ENCODE results near the gene SRD5A1. TPM values are rescaled to one million over a fixed set of nuclear protein-coding genes. Genes with fewer than 3 reads are reported as not detected.

SRD5A1 gene
- total and polyA plus RNA-seq, 12 donors: 1.6 to 15.0 (median 6.7) TPM

- no peaks in the 10 kb centered on the region for H3K9me3 ChIP-seq (replicated peaks in 1 of 3)
- no peak overlapping the region for H3K4me3 ChIP-seq
- H3K4me1 ChIP-seq (replicated peaks in 1 of 2): no peaks in the 10 kb centered on the region
- no peak for TF ChIP-seq CTCF (IDR thresholded peaks at IDR 0.05)
- no peak for TF ChIP-seq POLR2A (IDR thresholded peaks at IDR 0.05)
- no peak overlapping the region for H3K27ac ChIP-seq
- WGBS, 4 donors: 79 to 94% (median 92%) methylated on average over 9 of the region's 9 CpGs
- peaks cover 0 to 98% of the 10 kb centered on the region in 2 donors for H3K36me3 ChIP-seq (replicated peaks in 1 of 2)
- intact Hi-C loops (cut with DNase I): no loop called here
- no peaks in the 10 kb centered on the region for H3K27me3 ChIP-seq
- DNase-seq: no peak
These were observed 26.2 kb upstream of the SRD5A1 start for GRCh38 chr5:6606884-6607558.

- Histone ChIP-seq H3K4me3 (no peak overlapping the region), H3K9me3 (replicated peaks in 1 of 3) (no peaks in the 10 kb centered on the region), H3K4me1 (replicated peaks in 1 of 2) (no peaks in the 10 kb centered on the region), H3K27ac (no peak overlapping the region), H3K27me3 (no peaks in the 10 kb centered on the region), H3K36me3 (replicated peaks in 1 of 2) (peaks cover 0 to 98% of the 10 kb centered on the region in 2 donors)
- no peak for TF ChIP-seq CTCF (IDR thresholded peaks at IDR 0.05)
- no peak for TF ChIP-seq POLR2A (IDR thresholded peaks at IDR 0.05)
- 89 to 92% (median 91%) methylated on average over 5 of the region's 5 CpGs for WGBS, 4 donors
- intact Hi-C loops (cut with DNase I): no loop called here
- DNase-seq: no peak
These were observed 25.7 kb upstream of the SRD5A1 start for GRCh38 chr5:6607559-6607936.

- H3K4me3 ChIP-seq: no peak overlapping the region
- H3K9me3 ChIP-seq (replicated peaks in 1 of 3): no peaks in the 10 kb centered on the region
- DNase-seq: no peak
- H3K4me1 ChIP-seq (replicated peaks in 1 of 2): no peaks in the 10 kb centered on the region
- no peak overlapping the region for H3K27ac ChIP-seq
- WGBS, 4 donors: 87 to 98% (median 93%) methylated on average over 3 of the region's 3 CpGs
- TF ChIP-seq CTCF (IDR thresholded peaks at IDR 0.05): no peak
- TF ChIP-seq POLR2A (IDR thresholded peaks at IDR 0.05): no peak
- H3K27me3 ChIP-seq: no peaks in the 10 kb centered on the region
- intact Hi-C loops (cut with DNase I): no loop called here
- peaks cover 0 to 98% of the 10 kb centered on the region in 2 donors for H3K36me3 ChIP-seq (replicated peaks in 1 of 2)
These were observed 25.2 kb upstream of the SRD5A1 start for GRCh38 chr5:6608016-6608415.

- intact Hi-C loops (cut with DNase I): no loop called here
These were observed 21.6 kb upstream of the SRD5A1 start for GRCh38 chr5:6611334-6612256.

More at GRCh38 chr5:6611334-6612256, 21.6 kb upstream of the SRD5A1 start:
- no peaks in the 10 kb centered on the region for H3K4me1 ChIP-seq (replicated peaks in 1 of 2)
- no peak for TF ChIP-seq POLR2A (IDR thresholded peaks at IDR 0.05)
- TF ChIP-seq CTCF (IDR thresholded peaks at IDR 0.05): no peak
- H3K36me3 ChIP-seq (replicated peaks in 1 of 2): peaks cover 0 to 86% of the 10 kb centered on the region in 2 donors
- DNase-seq: no peak
- H3K27ac ChIP-seq: no peak overlapping the region
- WGBS, 4 donors: 89 to 91% (median 89%) methylated on average over 20 of the region's 20 CpGs
- H3K9me3 ChIP-seq (replicated peaks in 1 of 3): no peaks in the 10 kb centered on the region
- H3K4me3 ChIP-seq: no peak overlapping the region
- no peaks in the 10 kb centered on the region for H3K27me3 ChIP-seq

Data from adrenal gland (tissue), 12 donors.